Mammary epithelial cell (primary cell): ENCODE results near the gene CLEC16A.

Experiments used
- EZH2 ChIP-seq: IDR thresholded peaks from 2 replicates; pipeline ENCODE4 v1.6.1; 2012; ENCODE audit warnings: low read length, inconsistent platforms, borderline replicate concordance
- TF ChIP-seq, protein P1 (sequence below), 2 donors: IDR thresholded peaks in 1 of 2; conservative IDR thresholded peaks in 1 of 2; 2 replicates each; pipeline ENCODE4 v1.5.1; 2011 to 2012; ENCODE audit warnings: inconsistent platforms in 2 of 2, low read length in 2 of 2, mild to moderate bottlenecking in 2 of 2, control low read depth in 1 of 2, low read depth in 1 of 2; ENCODE audit not compliant: insufficient read depth in 1 of 2; ENCODE audit errors: extremely low read depth in 1 of 2

DNA sequence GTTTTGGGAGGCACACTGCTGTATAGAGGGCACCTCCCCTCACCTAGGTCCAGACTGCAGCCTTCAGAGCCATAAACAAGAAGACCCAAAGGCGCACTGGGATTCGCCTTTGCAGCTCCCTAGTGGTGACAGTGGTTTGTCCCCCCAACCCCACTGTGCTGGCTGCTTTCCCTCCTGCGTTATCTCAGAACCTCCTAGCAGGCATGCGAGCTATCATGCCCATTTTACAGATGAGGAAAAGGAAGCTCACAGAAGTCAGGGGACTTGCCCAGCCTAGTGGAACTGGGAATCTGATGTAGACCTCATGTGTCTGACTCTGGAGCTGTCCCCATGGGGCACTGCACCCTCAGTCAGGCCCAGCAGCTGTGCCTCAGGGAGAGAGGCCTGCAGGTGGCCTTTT lies 115.2 kb downstream of the CLEC16A start:
- TF ChIP-seq, protein P1, sequence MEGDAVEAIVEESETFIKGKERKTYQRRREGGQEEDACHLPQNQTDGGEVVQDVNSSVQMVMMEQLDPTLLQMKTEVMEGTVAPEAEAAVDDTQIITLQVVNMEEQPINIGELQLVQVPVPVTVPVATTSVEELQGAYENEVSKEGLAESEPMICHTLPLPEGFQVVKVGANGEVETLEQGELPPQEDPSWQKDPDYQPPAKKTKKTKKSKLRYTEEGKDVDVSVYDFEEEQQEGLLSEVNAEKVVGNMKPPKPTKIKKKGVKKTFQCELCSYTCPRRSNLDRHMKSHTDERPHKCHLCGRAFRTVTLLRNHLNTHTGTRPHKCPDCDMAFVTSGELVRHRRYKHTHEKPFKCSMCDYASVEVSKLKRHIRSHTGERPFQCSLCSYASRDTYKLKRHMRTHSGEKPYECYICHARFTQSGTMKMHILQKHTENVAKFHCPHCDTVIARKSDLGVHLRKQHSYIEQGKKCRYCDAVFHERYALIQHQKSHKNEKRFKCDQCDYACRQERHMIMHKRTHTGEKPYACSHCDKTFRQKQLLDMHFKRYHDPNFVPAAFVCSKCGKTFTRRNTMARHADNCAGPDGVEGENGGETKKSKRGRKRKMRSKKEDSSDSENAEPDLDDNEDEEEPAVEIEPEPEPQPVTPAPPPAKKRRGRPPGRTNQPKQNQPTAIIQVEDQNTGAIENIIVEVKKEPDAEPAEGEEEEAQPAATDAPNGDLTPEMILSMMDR (conservative IDR thresholded peaks at IDR 0.05 in 1 of 2, IDR thresholded peaks at IDR 0.05 in 1 of 2; ENCODE audit: extremely low read depth in 1 of 2, insufficient read depth in 1 of 2, low read depth in 1 of 2, low read length in 2 of 2), result no peak
- no peak for TF ChIP-seq EZH2
